GM19043 (cell line): Measurements from ENCODE around the gene AKAP13.
"Not testable (repeated sequence)": the region's sequence is repeated elsewhere in the genome, so short reads cannot be mapped to it uniquely, and the experiment has no call there.

Experiments
- ATAC-seq: cut with Tn5 transposase; IDR thresholded peaks from one replicate; pipeline ENCODE4 v1.9.1; 2021; ENCODE audit warnings: low read depth; ENCODE audit not compliant: unreplicated experiment

Gene AKAP13

GRCh38 chr15:85792102-85792731 is 411.8 kb downstream of the AKAP13 start:
- ATAC-seq = no peak

GRCh38 chr15:85792912-85793590 is 412.6 kb downstream of the AKAP13 start:
- no peak for ATAC-seq

GRCh38 chr15:85793641-85794597 is 413.5 kb downstream of the AKAP13 start:
- ATAC-seq = peak; percentile 33

- ATAC-seq = peak; percentile 99
These were observed 414.4 kb downstream of the AKAP13 start, which contains the start of gene KLHL25 for GRCh38 chr15:85794598-85795336. Gene KLHL25, minus strand, starts transcription at chr15:85794925. Its CDS starts 25,115 bp downstream, at chr15:85769810.

GRCh38 chr15:85795337-85796305 is 415.2 kb downstream of the AKAP13 start:
- ATAC-seq = no peak

GRCh38 chr15:85796371-85796770 is 416.0 kb downstream of the AKAP13 start:
- ATAC-seq = not testable (repeated sequence)
